Measurements from ENCODE around the gene TMEM150C.

GRCh38 chr4:82553020-82553419 lies 8.8 kb downstream of the TMEM150C start:
- TF ChIP-seq TAF1 (IDR thresholded peaks at IDR 0.05; ENCODE audit: borderline replicate concordance, insufficient read depth, low read length) = no peak
- TF ChIP-seq POLR2AphosphoS5 (IDR thresholded peaks at IDR 0.05; ENCODE audit: low read depth, low read length) = no peak
- no peak for TF ChIP-seq SIN3A (IDR thresholded peaks at IDR 0.05; ENCODE audit: borderline replicate concordance, insufficient read depth, low read length)
